HCEC 1CT (cell line): ENCODE data around the gene LIMK2.
"Not testable (repeated sequence)": the region's sequence is repeated elsewhere in the genome, so short reads cannot be mapped to it uniquely, and the experiment has no call there.

Source experiments
- DNase-seq: peaks from one replicate; pipeline ENCODE4 v3.0.0-alpha.2; 2017

LIMK2 gene

DNA sequence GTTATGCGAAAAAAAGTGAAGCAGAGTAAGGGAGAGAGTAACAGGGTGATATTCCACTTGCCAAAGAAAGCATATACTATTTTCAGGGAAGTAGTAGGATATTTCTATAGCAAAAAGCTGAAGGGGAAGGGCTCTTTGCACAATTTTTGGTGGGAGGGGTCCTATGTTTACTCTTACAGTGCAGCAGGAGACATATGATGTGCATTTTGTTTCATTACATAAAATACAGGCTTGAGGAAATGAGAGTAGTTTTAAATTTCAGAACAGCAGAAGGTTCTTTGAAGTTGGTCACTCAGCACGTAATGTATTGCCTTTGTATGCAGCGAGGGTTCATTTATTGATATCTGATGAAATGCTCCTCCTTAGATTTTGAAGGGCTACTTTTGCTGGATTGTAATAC is 83.3 kb downstream of the LIMK2 start:
- no peak for DNase-seq

DNA sequence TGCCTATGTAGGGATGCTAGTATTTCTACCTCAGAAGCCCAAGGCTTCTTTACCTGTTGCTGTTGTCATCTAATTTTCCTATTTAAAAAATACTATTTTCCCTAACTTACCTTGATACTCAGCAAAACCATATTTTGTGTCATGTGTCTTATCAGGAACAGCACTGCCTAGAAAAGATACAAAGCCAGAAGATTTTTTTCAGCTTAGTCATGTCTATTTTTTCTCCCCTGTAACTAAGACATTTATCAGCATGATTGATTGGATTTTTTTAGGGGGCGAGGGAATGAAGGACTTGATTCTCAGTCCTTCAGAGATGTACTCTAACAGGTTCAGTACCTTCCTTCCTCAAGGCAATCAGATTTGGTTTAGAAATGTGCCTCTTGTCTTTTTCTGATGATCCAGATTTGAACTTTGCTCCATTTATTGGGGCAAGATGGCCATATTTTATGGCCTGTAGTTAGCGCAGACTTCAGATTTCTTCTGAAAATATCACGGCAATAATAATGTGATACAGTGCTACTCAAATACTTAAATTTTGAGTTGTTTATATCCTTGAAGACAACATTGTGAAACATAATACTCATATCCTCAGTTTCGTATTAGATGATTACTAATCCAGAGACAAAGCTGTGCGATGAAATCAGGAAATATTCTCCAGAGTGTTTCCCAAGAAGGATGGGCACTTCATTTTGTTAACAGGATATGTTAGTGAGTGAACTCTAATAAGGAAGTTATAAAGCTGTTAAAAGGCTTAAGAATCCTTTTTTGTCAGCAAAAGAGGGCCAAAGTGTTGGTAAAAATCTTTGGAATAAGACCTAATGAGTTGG is 83.9 kb downstream of the LIMK2 start:
- peak; percentile 73 for DNase-seq

DNA sequence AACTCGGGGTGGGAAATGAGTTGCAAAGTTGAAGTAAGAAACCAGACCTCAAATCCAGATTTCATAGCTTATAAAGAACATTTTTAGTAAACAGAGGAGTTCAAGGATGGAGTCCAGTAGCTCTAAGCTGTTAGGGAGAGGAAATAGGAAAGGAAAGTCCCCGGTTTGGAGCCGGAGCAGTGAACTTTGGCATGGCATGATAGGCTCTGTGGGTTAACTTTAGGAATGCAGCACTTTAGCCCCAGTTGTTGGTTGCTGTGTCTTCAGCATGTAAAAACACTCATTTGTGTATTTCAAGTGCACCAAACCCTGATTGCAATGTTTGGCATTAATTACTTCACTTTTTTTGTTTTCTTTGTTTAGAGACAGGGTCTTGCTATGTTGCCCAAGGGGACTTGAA is 88.8 kb downstream of the LIMK2 start:
- no peak for DNase-seq

DNA sequence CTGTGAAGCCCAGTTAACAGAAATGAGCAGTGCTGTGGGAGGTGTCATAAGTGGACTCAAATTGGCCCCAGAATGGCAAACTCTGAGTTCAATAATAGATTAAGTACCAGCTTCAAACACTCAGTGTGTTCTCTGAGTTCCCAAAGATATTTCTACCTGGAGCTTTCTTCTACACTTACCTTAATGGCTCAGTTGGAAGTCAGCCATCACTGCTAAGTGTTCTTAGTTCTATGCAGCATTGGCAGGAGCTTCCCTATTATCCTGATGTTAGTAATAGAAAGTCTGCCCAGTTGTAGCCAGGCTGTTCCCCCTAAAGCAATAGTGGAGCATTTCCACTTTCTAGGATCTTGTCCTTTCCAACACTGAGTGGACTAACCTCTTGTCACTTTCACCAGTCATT is 89.9 kb downstream of the LIMK2 start:
- no peak for DNase-seq

DNA sequence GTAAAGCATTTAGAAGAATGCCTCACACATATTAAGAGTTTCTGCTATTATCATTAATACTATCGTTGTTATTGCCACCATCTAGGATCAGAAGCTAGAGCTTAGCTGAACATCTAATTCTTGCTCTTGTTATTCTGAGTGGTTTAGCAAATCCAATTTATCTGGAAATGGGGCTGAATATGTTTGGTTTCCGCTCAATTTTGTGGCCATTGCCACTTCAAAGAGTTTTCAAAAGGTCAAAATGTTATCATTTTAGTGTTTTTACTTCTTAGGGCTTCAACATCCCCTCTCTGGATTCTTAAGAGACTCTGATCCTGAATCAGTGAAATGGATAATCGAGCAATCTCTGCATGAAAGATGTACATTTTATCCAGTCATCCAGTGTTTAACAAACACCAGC is 90.4 kb downstream of the LIMK2 start:
- no peak for DNase-seq

DNA sequence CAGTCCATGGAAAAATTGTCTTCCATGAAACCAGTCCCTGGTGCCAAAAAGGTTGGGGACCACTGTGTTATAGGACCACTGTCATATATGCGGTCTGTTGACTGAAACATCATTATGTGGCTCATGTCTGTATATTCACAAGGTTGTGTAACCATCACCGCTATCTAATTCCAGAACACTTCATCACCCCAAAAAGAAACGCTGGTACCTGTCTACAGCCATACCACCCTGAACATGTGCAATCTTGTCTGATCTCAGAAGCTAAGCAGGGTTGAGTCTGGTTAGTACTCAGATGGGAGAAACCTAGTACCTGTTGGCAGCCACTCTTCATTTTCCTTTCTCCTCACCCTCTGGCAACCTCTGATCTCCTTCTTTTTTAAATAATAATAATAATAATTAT is 93.1 kb downstream of the LIMK2 start:
- DNase-seq: no peak

DNA sequence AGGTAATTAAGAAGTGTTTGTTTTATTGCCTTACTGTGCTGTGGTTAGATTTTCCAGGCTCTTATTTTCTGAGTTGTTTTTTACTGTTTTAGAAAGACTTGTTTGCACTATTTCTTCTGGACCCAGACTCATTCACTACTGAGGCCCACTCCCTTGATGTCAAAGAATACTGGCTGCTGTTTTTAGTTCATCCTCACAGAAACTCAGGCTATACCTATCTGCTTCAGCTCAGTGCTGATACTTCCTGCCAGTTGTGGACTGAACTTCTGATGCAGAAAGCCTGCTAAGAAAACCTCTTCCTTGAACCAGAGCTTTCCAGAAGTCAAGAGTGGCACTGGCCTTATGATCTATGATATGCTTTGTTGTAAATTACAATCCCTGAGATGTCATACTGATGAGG is 96.1 kb downstream of the LIMK2 start:
- DNase-seq: no peak

DNA sequence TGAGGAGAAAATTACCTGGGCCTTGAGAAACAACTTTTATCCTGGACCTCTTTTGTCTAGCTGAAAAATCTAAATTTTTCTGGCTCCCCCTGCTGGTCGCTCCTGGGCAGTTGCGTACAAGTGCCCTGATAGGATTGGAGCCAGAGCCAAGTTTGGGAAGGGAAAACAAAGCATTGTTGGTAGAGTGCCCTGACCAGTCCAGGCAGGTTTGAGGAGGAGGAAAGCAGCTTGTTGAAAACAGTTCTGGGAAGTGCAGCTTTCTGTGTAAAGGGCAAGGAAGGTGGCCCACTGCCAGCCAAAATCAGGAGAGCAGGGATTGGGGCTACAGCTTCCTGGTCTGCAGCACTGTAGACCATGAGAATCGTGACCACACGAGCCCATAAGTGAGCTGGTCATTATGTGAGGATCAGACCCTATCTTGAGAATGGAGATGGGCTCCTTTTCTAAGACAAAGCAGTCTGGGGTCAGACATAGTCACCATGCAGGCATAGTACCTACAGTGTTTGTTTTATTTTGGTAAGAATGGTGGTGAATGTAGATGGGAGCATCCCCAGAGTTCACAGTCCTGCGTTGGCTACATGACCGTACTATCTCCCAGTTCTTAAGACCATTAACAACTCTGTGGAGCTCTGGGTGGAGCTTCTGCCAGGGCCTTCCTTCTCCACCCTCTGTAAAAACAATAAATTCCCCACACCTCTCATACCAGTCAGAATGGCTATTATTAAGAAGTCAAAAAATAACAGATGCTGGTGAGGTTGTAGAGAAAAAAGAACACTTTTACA is 101.5 kb downstream of the LIMK2 start:
- peak; percentile 34 for DNase-seq

DNA sequence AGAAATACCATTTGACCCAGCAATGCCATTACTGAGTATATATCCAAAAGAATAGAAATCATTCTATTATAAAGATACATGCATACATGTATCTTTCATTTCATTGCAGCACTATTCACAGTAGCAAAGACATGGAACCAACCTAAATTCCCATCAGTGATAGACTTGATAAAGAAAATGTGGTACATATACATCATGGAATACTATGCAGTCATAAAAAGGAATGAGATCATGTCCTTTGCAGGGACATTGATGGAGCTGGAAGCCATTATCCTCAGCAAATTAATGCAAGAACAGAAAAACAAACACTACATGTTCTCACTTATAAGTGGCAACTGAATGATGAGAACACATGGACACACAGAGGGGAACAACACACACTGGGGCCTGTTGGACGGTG is 102.1 kb downstream of the LIMK2 start:
- not testable (repeated sequence) for DNase-seq

DNA sequence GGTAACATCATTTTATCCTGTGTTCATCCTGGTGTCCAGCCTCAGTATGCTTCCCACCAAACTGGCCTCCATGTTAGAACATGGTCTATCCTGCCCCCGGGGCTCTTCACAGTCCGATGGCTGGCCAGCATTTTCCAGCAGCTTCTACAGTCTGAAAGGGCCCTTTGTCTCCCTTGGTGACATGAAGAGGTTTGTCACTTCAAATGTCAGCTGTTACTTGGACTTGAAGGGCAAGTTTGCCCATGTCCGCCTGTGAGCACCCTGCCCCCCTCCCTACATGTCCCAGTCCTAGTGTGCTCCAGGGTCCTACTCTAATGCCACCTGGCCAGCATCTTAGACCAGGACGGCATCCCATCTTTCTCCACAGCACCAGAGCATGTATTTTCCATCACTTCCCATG is 109.3 kb downstream of the LIMK2 start:
- DNase-seq: no peak

DNA sequence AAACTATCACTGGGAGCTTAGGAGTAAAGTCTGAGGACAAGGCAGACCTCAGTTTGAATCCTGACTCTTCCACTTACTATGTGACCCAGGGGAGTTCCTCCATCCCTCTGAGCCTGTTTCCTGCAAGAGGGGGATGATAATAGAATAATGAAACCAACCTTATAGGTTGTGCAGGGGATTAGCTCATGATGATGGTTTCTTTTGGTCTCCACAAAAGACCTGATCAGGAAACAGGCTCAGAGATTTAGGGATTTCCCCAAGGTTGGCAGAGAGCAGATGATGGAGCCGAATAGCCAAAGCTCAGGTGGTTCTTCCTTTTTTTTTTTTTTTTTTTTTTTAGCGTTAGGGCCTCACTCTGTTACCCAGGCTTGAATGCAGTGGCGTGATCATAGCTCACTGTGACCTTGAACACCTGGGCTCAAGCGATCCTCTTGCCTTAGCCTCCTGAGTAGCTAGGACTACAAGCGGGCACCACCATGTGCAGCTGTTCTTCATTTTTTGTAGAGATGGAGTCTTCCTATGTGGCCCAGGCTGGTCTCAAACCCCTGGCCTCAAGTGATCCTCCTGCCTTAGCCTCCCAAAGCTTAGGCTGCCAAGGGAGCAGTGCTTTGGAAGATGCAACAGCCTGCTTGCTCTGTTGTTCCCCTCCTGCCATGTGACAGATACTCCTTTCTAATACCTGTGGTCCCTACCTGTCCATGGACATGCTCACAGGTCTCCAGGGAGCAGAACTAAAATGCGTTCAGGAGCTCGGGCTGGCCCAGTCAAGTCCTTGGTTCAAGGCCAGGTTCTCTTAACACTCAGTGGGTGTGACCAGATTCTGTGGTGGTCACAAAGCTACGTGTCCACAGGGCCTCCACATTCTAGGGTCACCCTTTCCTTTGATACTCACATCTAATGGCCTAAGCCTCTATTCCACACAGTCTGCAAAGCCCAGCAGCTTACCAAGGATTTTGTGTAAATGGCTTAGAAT is 111.8 kb downstream of the LIMK2 start:
- DNase-seq: no peak

DNA sequence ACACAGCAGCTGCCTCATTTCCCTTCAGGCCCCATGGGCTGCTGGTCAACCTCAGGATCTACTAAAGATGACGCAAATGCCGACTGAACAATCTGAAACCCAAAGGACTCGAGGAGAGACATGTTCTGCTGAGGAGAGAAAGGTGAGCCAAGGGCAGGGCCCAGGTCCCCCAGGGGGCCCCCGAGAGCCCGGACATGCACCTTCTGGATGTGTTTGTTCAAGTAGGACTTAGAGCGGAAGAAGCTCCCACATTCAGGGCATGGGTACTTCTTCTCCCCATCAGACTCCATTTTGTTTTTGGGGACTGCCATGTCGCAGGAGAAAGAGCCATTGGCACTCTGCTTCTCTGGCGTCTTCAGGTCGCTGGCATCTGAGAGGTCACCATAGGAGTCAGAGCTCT is 114.8 kb downstream of the LIMK2 start:
- DNase-seq: no peak

DNA sequence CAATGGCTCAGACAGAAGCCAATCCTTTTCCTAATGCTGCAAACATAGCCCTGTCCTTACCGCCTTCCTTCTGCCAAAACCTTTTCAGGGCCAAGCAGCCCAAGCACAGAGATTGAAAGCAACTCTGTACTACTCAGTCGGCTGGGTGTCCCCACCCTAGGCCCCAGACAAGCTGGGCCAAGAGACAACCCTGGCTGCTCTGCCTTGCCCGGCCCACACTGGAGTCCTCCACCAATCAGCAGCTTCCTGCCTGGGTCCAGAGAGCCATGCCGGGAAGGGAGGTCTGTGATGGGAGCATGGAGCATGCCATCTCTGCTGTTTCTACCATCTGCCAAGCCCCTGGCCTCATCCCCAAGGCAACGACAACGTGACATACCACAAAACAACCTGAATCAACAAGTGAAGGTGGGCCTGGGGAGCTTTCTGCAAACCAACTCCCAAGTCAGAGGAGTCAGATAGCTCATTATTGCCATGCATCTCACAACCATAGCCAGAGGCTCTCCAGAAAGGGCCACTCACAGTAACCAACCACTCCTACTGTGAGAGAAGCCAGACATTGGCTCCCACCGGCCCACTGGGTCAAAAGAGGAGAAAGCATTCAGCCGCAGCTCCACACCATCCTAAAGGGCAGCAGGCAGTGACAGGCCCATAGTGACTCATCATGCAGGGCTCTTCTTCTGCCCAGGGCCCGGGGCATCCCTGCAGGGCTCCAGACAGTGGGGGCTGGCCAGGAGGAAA is 115.9 kb downstream of the LIMK2 start:
- no peak for DNase-seq

DNA sequence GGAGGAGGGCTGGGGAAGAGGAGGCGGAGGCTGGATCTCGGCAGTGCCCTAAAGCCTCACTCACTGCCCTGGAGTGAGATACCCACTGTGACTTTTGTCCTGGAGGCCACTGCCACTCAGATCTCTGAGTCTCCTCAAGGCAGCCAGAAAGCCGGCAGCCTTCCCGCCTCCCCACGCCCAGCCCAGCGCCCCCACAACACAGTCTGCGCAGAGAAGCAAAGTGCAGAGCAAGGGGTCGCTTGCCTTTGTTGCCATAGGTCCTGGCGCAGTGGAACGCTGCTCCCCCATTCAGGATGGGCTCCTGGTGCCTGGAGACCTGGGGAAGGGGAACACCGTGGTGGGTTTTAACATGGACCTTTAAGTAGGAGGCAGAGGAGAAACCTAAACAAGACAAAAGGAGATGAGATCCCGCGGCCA is 116.5 kb downstream of the LIMK2 start:
- no peak for DNase-seq

DNA sequence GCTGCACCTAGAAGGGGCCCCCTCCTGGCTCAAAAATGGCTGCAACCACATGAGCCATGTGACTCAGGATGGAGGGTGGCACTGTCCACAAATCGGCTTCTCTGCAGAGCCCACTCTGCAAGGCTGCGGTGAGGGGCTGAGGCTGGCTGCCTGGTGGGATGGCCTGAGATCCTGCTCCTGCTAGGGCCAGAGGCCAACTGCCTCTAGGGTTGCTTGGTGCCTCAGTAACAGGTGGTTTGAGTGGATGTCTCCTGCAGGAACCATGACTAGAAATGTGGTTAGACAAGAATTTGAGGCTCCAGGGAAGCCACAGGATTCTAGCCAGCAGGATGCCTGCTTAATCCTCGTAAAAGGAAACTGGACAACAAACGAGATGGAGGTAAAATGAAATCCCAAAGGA is 116.9 kb downstream of the LIMK2 start:
- peak; percentile 28 for DNase-seq
